CD4-positive, alpha-beta T cell treated with Interleukin-10 for 1 hour (primary cell): Measurements from ENCODE around the gene LAMC1.
"Not testable (repeated sequence)": the region's sequence is repeated elsewhere in the genome, so short reads cannot be mapped to it uniquely, and the experiment has no call there.

ENCODE experiments used
- DNase-seq: peaks from one replicate; pipeline ENCODE4 v3.0.0-alpha.2; 2020

Gene LAMC1

DNA sequence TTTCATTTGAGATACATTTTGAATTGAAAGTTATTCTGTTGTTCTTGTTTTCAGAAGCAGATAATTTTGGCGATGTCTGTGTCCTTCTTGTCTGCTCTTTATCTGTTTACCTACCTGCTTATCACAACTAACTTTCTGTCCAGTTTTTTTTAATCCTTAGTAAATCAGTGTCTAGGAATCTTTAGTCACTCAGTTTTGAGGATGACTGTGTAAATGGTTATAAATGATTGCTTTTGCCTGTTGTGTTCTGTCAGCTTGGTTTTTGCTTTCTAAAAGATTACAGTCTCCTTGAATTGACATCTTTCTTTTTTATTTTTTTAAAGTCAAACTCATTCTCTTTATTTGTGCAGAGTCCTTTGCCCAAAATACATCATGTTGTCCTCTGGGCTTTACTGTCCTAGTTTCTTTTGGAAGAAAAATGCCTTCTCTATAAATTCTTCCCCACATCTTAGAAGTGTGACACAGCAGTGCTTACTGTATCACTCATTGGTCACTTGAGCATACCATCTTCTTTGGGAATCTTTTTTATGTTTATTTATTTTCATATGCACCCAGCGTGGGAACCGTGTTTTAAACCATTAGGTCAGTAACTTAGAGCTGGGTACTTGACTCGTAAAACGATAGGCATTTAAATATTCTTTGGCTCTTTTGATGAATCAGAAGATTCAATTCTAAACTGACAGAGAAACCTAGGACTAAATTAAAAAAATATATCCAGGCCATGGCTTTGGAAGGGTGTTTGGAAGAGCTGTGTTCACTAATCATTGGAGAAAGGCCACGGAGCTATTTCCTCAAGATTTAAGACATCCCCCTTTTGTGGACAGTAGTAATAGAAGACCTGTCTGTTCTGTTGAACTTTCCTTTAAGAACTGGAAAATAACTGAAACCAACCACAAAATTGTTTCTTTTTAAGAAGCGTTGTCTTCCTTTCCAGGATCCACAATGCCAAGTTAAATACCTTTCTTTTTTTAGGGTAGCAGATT, 20.9 kb downstream of the LAMC1 start:
- DNase-seq = no peak

GRCh38 chr1:183044893-183045649, 21.9 kb downstream of the LAMC1 start:
- DNase-seq = no peak

DNA sequence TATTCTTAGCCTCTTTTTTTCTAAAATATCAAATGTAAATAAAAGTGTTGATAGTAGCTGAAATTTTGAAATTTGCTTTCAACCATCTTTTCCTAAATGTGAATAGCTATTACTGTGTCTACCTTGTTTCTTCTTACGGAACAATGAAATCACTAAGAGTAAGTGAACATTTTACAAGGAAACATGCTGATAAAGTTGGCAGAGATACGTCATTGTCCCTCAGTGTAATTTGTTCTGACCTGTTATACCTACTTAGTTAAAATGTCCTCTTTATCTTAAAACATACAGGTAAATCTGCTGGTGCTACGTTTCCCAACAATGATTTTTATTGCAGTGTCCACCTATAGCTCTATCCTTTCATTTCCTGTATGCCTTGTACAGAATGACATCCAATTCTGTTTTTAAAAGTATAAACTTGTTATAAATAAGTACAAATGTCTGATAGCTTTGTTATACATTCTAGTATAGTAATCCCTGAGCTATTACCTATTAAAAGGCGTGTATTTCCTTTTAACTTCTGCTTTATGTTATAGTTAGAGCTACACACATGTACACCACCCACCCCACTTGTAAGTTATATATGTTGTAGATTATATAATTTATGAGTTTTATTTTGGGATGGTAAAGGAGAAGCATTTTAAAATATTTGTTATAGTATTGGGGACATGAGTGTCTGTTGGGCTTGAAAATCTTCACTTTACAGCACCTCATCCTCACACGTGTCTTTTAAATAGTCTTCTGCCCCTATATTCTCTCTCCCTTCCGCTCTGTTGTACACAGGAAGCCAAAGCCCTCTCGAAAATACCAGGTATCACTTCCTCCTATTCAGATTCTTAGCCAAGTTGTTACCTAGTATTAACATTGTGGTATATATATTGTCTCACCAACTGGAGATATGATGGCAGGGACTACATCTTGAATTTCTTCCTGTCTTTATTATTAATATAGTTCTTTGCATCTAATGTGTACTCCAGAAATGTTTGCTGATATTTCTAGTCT, 25.2 kb downstream of the LAMC1 start:
- no peak for DNase-seq

DNA sequence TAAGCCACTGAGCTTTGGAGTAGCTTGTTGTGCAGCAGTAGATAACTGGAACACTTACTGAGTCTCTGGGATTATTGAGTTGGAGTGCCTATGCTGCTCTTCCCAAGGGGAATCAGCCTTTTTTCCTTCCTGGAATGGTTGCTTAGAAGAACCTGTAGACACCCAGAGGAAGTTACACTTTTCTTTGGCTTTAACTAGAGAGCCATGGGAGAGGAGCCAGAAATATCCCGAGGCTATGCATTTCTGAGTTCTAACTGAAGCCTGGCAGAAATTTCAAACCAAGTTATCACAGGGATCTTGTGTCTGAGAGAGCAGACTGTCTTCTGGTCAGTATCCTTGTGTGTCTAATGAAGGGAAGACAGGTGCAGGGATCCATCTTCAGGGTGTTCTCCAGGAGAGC, 28.3 kb downstream of the LAMC1 start:
- DNase-seq = no peak

DNA sequence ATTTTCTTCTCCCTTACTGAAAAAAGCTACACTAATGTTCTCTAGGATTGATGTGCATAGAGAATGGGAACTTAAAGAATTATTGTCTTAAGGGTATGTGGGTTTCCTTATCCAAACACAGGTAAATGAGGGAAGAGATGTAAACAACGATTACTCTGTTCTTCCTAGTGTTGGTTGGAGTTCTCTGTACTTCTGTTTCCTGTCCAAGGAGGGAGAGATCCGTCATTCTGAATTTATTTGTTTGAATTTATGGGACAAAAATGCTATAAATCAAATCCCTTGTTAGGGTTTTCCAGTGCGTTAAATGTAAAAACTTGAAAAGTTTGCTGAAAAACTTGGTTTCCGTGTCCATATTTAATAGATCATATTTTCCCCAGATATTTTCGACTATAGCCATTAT, 29.6 kb downstream of the LAMC1 start:
- DNase-seq = no peak

DNA sequence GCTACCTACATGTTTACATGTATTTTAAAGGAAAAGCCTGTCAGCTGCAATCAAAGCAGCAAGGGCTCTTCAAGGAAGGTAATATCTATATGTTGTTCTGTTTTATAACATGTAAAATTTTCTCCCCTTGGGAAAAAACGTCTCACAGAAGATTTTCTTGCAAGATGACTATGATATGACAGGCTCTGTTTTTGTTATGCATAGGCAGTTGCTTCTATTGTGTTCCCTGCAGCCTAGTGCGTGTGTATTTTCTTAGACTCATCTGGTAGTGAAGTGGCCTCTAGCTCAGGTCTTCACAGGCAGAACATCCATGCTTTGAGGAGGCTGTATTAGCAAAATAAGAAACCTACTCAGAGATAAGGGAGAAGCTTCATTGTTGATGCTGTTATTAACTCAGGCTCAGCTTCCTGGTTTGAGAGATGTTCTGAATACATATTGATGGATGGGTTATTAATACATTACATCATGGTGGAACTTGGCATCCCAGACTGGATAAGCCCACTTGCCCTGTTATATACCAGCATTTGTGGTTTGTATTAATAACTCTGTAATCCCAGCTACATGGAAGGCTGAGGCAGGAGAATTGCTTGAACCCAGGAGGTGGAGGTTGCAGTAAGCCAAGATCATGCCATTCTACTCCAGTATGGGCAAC, 35.8 kb downstream of the LAMC1 start:
- DNase-seq = no peak

- DNase-seq = no peak
Observed at GRCh38 chr1:183061194-183061593, 38.0 kb downstream of the LAMC1 start.

DNA sequence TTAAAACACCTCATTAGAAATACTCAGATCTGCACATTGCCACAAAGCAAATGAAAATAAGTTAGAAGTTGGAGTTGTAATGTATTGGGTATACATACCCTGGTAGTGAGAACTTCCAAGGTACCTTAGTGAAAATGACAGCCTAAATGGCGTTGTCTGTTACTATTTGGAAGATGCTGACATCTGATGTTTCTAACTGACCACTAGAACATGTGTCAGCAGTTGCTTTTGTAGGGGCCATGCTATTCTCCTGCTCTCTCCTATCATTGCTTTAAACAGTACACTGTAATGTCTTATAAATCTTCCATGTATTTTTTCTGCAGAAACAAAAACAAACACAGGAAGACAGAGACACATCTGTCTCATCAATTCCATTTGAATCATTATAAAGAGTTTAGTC, 40.1 kb downstream of the LAMC1 start:
- no peak for DNase-seq

- no peak for DNase-seq
Observed at GRCh38 chr1:183065168-183065706, 42.0 kb downstream of the LAMC1 start.

DNA sequence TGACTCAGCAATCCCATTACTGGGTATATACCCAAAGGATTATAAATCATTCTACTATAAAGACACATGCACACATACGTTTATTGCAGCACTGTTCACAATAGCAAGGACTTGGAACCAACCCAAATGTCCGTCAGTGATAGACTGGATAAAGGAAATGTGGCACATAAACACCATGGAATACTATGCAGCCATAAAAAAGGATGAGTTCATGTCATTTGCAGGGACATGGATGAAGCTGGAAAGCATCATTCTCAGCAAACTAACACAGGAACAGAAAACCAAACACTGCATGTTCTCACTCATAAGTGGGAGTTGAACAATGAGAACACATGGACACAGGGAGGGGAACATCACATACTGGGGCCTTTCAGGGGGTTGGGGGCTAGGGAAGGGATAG, 43.2 kb downstream of the LAMC1 start:
- not testable (repeated sequence) for DNase-seq

- no peak for DNase-seq
Observed at GRCh38 chr1:183069562-183070216, 46.5 kb downstream of the LAMC1 start.

GRCh38 chr1:183070234-183070922, 47.2 kb downstream of the LAMC1 start:
- DNase-seq = no peak

DNA sequence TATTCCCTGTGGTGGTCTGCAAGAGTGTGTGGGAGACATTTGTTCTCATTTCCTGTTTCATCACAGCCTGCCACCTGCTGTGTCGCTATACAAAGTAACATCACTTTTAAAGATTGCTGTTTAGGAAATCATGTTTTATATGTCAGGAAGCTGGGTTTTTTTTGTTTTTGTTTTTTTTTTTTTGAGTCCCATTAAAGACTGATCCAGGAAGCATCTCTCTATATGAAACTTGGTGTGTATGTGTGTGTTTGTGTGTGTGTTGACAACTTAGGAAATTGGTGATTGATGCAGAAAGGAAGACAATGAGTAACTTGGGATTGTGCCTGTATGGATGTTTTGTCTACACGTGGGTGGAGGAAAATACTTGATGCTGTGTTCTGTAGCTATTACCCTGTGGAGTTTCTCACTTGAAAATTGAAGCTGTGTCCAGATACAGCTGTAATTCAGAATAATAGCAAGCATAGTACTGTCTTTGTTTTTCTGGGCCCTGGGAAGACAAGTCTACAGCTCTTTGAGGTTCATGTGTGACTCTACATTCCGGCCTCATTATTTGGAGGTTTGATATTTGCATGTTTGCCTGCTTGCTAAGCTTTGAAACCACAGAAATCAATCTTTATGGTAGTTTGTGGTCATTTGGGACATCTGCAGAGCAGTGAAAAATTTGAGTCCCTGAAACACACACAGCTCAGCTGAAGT, 47.9 kb downstream of the LAMC1 start:
- no peak for DNase-seq

DNA sequence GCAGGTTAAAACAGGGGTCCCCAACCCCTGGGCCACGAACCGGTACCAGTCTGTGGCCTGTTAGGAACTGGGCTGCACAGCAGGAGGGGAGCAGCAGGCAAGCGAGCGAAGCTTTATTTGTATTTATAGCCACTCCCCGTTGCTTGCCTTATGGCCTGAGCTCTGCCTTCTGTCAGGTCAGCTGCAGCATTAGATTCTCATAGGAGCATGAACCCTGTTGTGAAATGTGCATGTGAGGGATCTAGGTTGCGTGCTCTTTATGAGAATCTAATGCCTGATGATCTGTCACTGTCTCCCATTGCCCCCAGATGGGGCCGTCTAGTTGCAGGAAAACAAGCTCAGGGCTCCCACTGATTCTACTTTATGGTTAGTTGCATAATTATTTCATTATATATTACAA, 49.4 kb downstream of the LAMC1 start:
- DNase-seq = not testable (repeated sequence)

- no peak for DNase-seq
Observed at GRCh38 chr1:183073320-183073719, 50.1 kb downstream of the LAMC1 start.

DNA sequence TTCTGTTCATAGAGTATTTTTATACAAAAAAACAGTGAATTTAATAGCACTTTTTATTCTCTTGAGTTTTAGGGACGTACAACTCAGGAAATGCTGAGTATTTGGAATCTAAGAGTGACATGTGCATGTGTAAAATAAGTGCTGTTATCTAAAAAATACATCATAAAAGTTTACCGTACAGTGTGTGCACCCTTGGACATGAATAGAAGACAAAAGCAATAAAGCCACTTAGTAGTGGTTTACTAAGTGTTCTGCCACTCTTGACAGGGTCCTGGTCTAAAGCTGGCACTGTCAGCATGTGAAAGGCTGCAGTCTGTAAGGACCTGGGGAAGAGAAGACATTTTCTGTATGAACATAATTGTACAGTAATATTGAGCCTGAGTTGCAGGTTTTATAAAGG, 51.0 kb downstream of the LAMC1 start:
- no peak for DNase-seq

- no peak for DNase-seq
Observed at GRCh38 chr1:183075861-183076260, 52.6 kb downstream of the LAMC1 start.

GRCh38 chr1:183077097-183077496, 53.9 kb downstream of the LAMC1 start:
- no peak for DNase-seq

- no peak for DNase-seq
Observed at GRCh38 chr1:183079712-183080388, 56.6 kb downstream of the LAMC1 start.
